NT2/D1 (cell line): Measurements from ENCODE around the gene LONRF3.

Experiments used
- SUZ12 ChIP-seq: IDR thresholded peaks from 2 replicates; pipeline ENCODE4 v1.6.1; 2011; ENCODE audit not compliant: insufficient read length, insufficient read depth; ENCODE audit errors: extremely low read depth
- YY1 ChIP-seq: IDR thresholded peaks from 2 replicates; pipeline ENCODE4 v1.6.1; 2011; ENCODE audit not compliant: insufficient read length, insufficient read depth

GRCh38 chrX:119017077-119017476 is 42.7 kb downstream of the LONRF3 start:
- TF ChIP-seq YY1 (no peak), SUZ12 (no peak)
